NCI-H2107 treated with DMSO at 0.1 percent for 48 hours (cell line): ENCODE measurements around the gene KIAA0825.

ENCODE experiments used
- DNase-seq: peaks from one replicate; lab custom pipeline; 2025; ENCODE audit not compliant: unreplicated experiment; lab: John Stamatoyannopoulos, UW

The KIAA0825 gene

GRCh38 chr5:94457788-94458187, 160.6 kb downstream of the KIAA0825 start:
- DNase-seq = no peak

DNA sequence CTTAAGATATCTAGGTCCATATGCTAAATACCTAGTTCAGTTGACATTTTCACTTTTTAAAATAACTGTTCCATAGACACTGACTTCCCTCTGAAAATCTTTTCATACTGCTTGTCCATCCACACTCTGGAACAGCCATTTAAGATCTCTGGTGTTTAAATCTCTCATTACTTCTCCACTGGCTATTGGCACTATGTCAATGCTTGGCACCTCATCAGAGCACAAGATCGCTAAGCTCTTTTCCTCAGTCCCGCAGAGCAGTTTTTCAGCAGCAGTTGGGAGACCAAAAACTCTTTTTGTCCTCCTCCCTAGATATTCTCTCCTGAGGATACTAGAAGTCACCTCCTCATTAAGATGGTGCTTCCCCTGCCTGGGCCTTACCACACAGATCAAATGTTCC, 172.7 kb downstream of the KIAA0825 start:
- no peak for DNase-seq

- no peak for DNase-seq
Observed at GRCh38 chr5:94442991-94443390, 175.4 kb downstream of the KIAA0825 start.

GRCh38 chr5:94442076-94442475, 176.3 kb downstream of the KIAA0825 start:
- DNase-seq = no peak

- no peak for DNase-seq
Observed at GRCh38 chr5:94440015-94440414, 178.4 kb downstream of the KIAA0825 start.

GRCh38 chr5:94433397-94434163, 184.8 kb downstream of the KIAA0825 start:
- no peak for DNase-seq

DNA sequence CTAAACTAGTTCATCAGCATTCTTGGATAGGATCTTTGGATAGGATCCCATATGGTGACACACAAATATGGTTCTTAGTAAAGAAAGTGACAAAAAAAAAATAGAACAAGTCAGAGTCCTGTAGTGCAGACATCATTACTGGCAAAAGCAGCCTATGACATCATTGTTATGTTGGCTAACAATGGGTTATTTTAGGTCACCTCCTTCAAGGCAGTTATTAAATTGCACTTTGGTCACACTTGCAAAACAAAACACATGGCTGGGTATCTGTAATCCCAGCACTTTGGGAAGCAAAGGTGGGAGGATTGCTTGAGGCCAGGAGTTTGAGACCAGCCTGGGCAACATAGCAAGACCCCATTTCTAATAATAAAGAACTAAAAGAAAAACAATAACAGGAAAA, 185.9 kb downstream of the KIAA0825 start:
- DNase-seq = no peak

DNA sequence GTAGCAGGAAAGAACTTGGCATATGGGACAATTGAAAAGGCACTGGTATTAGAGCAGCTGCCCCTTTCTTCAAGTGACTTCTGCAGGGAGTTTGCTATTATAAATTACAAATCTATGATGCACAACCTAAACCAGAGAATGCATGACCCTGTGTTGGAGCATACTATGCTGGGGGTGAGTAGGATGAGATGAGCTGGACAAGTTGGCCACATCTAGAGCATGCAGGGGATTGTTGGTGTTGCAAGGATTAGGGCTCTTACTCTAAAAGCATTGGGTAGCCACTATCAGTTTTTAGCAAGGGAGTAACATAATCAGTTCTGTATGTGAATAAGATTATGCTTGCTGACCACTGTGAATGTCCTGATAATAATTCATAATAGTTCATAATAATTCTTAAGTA, 186.7 kb downstream of the KIAA0825 start:
- no peak for DNase-seq

GRCh38 chr5:94429566-94429965, 188.8 kb downstream of the KIAA0825 start:
- no peak for DNase-seq

- DNase-seq = no peak
Observed at GRCh38 chr5:94425396-94425795, 193.0 kb downstream of the KIAA0825 start.

GRCh38 chr5:94423411-94423810, 195.0 kb downstream of the KIAA0825 start:
- DNase-seq = peak; percentile 12

GRCh38 chr5:94422812-94423211, 195.6 kb downstream of the KIAA0825 start:
- peak; percentile 66 for DNase-seq

GRCh38 chr5:94420885-94421284, 197.5 kb downstream of the KIAA0825 start:
- no peak for DNase-seq

- DNase-seq = no peak
Observed at GRCh38 chr5:94415798-94416197, 202.6 kb downstream of the KIAA0825 start.

DNA sequence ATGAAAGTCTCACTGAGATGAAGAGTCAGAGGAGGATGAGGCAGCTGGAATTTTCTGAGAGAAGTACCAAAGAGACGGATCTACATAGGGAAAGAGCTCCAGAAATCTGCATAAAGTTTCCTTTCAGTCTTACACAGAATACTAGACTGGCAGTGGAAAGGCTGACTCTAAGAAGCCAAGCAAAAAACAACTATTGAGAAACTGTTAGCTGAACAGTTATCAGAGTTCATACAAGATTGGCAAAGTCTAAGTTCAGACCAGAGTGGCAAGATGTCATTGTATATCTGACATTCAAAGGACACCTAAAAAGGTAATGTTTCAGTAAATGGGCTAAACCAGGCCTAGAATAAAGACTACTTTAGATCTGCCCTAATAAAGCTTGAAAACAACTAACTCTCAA, 209.0 kb downstream of the KIAA0825 start:
- DNase-seq = no peak

- no peak for DNase-seq
Observed at GRCh38 chr5:94407023-94407422, 211.4 kb downstream of the KIAA0825 start.

DNA sequence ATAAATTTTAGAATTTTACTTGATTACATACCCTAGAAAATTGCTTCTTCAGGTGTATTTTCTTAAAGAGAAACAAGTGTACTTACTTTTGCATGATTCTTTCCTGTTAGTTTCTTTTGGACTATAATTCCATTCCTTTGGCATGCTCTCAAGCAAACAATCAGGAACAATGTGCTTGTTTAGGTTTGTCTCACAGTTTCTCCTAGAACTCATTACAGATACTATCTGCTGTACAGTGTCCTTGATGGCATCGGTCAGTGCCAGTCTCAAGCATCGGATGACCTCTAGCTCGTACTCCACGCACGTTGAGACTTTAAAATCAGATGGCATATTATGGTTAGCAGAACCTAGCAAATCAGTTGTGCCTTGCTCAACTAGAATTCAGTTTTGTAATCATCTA, 214.9 kb downstream of the KIAA0825 start:
- no peak for DNase-seq

DNA sequence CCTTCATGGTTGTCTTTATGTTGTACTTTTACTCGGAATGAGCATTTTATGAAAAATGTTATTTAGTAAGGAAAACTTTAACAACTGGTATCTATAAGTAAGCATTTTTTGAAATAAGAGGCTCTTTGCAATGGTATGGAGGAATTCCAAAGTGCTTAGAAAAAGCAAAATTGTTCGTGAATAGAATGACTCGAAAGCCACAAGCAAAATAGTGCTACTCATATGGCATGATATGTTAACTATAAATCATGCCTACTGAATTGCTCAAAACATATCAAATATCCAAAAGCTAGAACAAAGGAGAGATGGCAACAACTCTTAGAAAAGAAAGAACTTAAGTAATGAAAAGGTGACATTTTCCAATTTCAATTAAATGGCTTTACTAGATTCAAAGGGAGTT, 216.3 kb downstream of the KIAA0825 start:
- DNase-seq = no peak

- DNase-seq = no peak
Observed at GRCh38 chr5:94397508-94397907, 220.9 kb downstream of the KIAA0825 start.

DNA sequence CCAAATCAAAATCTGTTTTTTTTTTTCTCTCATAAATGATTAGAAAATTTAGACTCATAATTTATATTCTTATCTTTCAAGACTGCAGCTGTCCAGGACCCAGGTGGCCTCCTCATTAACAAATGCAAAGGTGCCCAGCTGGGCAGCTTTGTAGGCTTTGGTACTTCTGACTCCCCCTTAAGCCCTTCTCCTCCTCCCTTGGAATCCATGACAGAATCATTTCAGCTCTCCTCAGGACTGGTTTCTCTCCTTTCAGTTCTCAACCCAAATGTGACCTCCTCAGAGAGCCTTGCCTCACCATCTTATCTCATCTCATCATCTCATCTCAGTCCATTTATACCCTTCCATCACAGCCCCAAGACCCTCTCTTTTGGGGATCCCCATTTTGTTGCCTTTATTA, 221.7 kb downstream of the KIAA0825 start:
- no peak for DNase-seq

GRCh38 chr5:94395468-94395867, 222.9 kb downstream of the KIAA0825 start:
- DNase-seq = no peak

DNA sequence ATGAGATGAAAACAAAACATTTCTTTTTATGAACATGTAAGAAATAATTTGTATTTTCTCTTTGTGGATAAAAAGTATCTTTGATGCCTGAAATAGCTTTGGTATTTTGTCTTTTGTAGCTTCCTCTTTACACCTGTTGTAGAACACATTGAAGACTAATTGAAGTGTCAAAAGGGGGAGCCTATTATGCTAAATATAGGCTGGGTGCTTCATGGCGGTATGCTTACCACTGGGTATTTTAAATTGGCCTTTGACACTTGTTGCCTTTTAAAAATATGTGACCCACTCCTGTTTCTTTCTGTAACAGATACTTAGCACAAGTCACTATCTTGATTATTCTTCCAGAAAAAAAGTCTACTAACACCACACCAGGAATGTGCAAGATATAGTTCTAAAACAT, 226.4 kb downstream of the KIAA0825 start:
- peak; percentile 1 for DNase-seq

DNA sequence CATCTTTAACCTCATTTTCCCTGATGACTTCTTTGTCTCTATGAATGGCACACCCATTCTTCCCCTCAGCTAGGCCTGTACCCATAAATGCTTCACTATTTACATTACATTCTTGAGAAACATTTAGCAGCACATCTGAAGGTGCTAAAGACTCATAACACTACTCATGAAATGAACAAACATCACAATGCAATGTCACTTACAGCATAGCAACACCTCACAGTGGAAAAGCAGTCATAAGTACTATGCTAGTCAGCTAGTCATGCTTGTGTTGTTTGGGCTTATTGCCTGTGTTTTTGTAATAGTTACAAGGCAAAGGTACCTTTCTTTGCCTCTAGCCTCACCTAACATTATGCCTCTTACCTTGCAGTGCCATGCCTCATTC, 228.9 kb downstream of the KIAA0825 start:
- DNase-seq = no peak
